Sigmoid colon (tissue), 7 donors: ENCODE data around the gene PLD1. TPM values are rescaled to one million over a fixed set of nuclear protein-coding genes. Genes with fewer than 3 reads are reported as not detected.

ENCODE experiments used
- DNase-seq: peaks from one replicate; pipeline ENCODE4 v3.0.0-alpha.2; 2019
- H3K27ac ChIP-seq, 4 donors: fragments of 200-600 bp; sonication (generic); one replicate each; pipeline ENCODE4 v1.5.1; 2016 to 2019; ENCODE audit warnings: mild to moderate bottlenecking in 1 of 4
- H3K27me3 ChIP-seq, 3 donors: fragments of 200-600 bp; sonication (generic); one replicate each; pipeline ENCODE4 v1.5.1; 2019; ENCODE audit warnings: mild to moderate bottlenecking in 1 of 3
- H3K36me3 ChIP-seq, 4 donors: fragments of 200-600 bp; sonication (generic); one replicate each; pipeline ENCODE4 v1.5.1; 2016 to 2019
- H3K4me1 ChIP-seq, 4 donors: fragments of 200-600 bp; sonication (generic); one replicate each; pipeline ENCODE4 v1.5.1; 2017 to 2019
- H3K4me3 ChIP-seq, 4 donors: fragments of 200-600 bp; sonication (generic); one replicate each; pipeline ENCODE4 v1.5.1; 2017 to 2019; ENCODE audit warnings: mild to moderate bottlenecking in 2 of 4, moderate library complexity in 1 of 4
- H3K9me3 ChIP-seq, 4 donors: fragments of 200-600 bp in 3 of 4; sonication (generic) in 3 of 4; one replicate each; pipeline versions ENCODE4 v1.5.1 to v1.6.1; 2013 to 2019
- CTCF ChIP-seq, 4 experiments: fragments of 450-650 bp in 3 of 4; fragments of 200-600 bp in 1 of 4; IDR thresholded peaks; one replicate each; pipeline ENCODE4 v1.5.1; 2016 to 2019; ENCODE audit warnings: antibody characterized with exemption in 4 of 4, mild to moderate bottlenecking in 3 of 4, moderate library complexity in 2 of 4
- EP300 ChIP-seq, 4 donors: sonication (generic); formaldehyde crosslinking; IDR thresholded peaks; one replicate each; pipeline ENCODE4 v1.6.1; 2017; ENCODE audit warnings: antibody characterized with exemption in 4 of 4
- POLR2A ChIP-seq, 2 donors: fragments of 450-650 bp; IDR thresholded peaks; one replicate each; pipeline ENCODE4 v1.6.1; 2016; ENCODE audit warnings: antibody characterized with exemption in 2 of 2, mild to moderate bottlenecking in 2 of 2, moderate library complexity in 2 of 2
- POLR2AphosphoS5 ChIP-seq, 4 donors: sonication (generic); formaldehyde crosslinking; IDR thresholded peaks; one replicate each; pipeline ENCODE4 v1.6.1; 2017; ENCODE audit warnings: antibody characterized with exemption in 4 of 4
- WGBS, 2 donors: extraction: QIAGEN DNeasy Blood & Tissue Kit; methylation state at CpG; one replicate each; pipeline ENCODE4 v1.1.7; 2013; 5-methylcytosine and 5-hydroxymethylcytosine counted together
- intact Hi-C: fragments of 100-400 bp; cut with DNase I; formaldehyde crosslinking; loops from one replicate; pipeline ENCODE4 v1.15.1; 2023
- polyA plus RNA-seq, 3 donors: library from polyadenylated mRNA; stranded (reverse); fragments of 200-250 nt; gene quantifications; one replicate each; pipeline ENCODE4 v1.2.3, GENCODE V29; 2013
- total RNA-seq, 4 donors: library from RNA; depleted of rRNA; stranded (reverse); fragments of >200 nt; gene quantifications; one replicate each; pipeline ENCODE4 v1.1.0, GENCODE V29; 2016
- donor health status: healthy with polysubstance abuse.
- donor health status: Bipolar disorder and iron deficiency.
- donor health status: healthy.

The PLD1 gene
- total and polyA plus RNA-seq, 7 donors, result 8.6 to 24.3 (median 12.2) TPM

- Histone ChIP-seq H3K36me3 (no peaks in the 10 kb centered on the region), H3K9me3 (no peaks in the 10 kb centered on the region), H3K27ac (no peak overlapping the region), H3K4me3 (no peak overlapping the region), H3K27me3 (no peaks in the 10 kb centered on the region), H3K4me1 (peaks cover 0 to 12% (median 9%) of the 10 kb centered on the region in 4 donors)
- intact Hi-C loops, result no loop called here
- DNase-seq, result no peak
- TF ChIP-seq POLR2A (IDR thresholded peaks at IDR 0.05) (no peak), POLR2AphosphoS5 (IDR thresholded peaks at IDR 0.05) (no peak)
- WGBS, 2 donors, result 86 to 94% methylated on average over 1 of the region's 1 CpG
Observed at GRCh38 chr3:171652932-171653331, 157.4 kb downstream of the PLD1 start.

- no peak for TF ChIP-seq CTCF (IDR thresholded peaks at IDR 0.05)
- no peak for TF ChIP-seq POLR2A (IDR thresholded peaks at IDR 0.05)
- TF ChIP-seq EP300 (IDR thresholded peaks at IDR 0.05), result no peak
- no peak for TF ChIP-seq POLR2AphosphoS5 (IDR thresholded peaks at IDR 0.05)
- Histone ChIP-seq H3K27me3 (no peaks in the 10 kb centered on the region), H3K4me1 (peaks cover 0 to 16% (median 10%) of the 10 kb centered on the region in 4 donors), H3K9me3 (no peaks in the 10 kb centered on the region), H3K36me3 (no peaks in the 10 kb centered on the region), H3K4me3 (no peak overlapping the region), H3K27ac (peak overlapping the region in 3 of 4 donors; percentile 37 to 49 (median 42))
- DNase-seq, result no peak
- 88 to 93% methylated on average over 10 of the region's 10 CpGs for WGBS, 2 donors
- intact Hi-C loops, result loop anchor here (5.0 to 10.0 kb wide), 2 partner anchors 182 to 825 kb away; no protein-coding TSS in a partner anchor
Observed at GRCh38 chr3:171649911-171650592, 160.2 kb downstream of the PLD1 start.

DNA sequence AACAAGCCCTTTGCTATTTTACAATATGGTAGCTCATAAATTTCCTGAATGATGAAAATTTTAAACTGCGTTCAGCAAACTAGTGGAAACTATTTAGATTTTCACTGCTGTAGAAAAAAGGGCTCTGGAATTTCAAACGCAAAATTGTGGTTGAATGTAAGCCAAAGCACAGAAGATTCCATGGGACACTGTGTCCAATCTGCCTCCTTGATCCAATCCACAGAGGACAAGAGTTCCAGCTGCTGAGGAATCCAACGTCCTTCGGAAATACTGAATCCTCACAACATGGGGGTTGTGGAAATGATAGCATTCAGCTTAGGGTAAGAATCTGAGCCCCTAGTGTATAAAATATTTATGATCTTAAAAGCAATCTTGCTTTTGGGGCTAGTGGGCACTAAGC is 161.0 kb downstream of the PLD1 start:
- 83 to 88% methylated on average over 4 of the region's 4 CpGs for WGBS, 2 donors
- no peaks in the 10 kb centered on the region for H3K9me3 ChIP-seq
- DNase-seq, result no peak
- TF ChIP-seq POLR2A (IDR thresholded peaks at IDR 0.05) (no peak), CTCF (IDR thresholded peaks at IDR 0.05) (no peak), POLR2AphosphoS5 (IDR thresholded peaks at IDR 0.05) (peak in 3 of 4 donors; percentile 46 to 62 (median 57)), EP300 (IDR thresholded peaks at IDR 0.05) (peak in 2 of 4 donors; percentile 19 to 26)
- H3K27me3 ChIP-seq, result no peaks in the 10 kb centered on the region
- no peak overlapping the region for H3K4me3 ChIP-seq
- H3K27ac ChIP-seq, result peak overlapping the region in 3 of 4 donors; percentile 37 to 49 (median 42)
- H3K4me1 ChIP-seq, result peaks cover 0 to 8% (median 3%) of the 10 kb centered on the region in 4 donors
- H3K36me3 ChIP-seq, result no peaks in the 10 kb centered on the region
- intact Hi-C loops, result loop anchor here (5.0 to 10.0 kb wide), 2 partner anchors 183 to 826 kb away; no protein-coding TSS in a partner anchor

DNA sequence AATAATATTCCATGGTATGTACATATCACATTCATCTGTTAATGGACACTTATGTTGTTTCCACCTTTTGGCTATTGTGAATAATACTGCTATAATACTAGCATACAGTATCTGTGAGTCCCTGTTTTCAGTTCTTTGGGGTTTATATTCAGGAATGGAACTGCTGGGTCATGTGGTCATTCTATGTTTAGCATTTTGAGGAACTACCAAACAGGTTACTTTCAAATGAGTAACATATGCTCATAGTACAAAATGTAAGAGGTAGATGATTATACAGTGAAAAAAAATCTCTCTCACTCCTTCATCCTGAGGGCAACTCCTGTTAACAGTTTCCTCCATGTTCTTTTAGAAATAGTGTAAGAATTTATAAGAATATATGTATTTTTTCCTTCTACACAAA is 162.2 kb downstream of the PLD1 start:
- peaks cover 0 to 7% (median 2%) of the 10 kb centered on the region in 4 donors for H3K4me1 ChIP-seq
- H3K27ac ChIP-seq, result no peak overlapping the region
- TF ChIP-seq CTCF (IDR thresholded peaks at IDR 0.05), result no peak
- no peak for TF ChIP-seq EP300 (IDR thresholded peaks at IDR 0.05)
- no peak for TF ChIP-seq POLR2AphosphoS5 (IDR thresholded peaks at IDR 0.05)
- intact Hi-C loops, result loop anchor here (5.0 to 10.0 kb wide), 2 partner anchors 184 to 827 kb away; no protein-coding TSS in a partner anchor
- no peaks in the 10 kb centered on the region for H3K36me3 ChIP-seq
- no peaks in the 10 kb centered on the region for H3K9me3 ChIP-seq
- no peak for DNase-seq
- H3K4me3 ChIP-seq, result no peak overlapping the region
- H3K27me3 ChIP-seq, result no peaks in the 10 kb centered on the region

GRCh38 chr3:171646357-171647133 is 163.7 kb downstream of the PLD1 start:
- H3K4me1 ChIP-seq, result peaks cover 0 to 7% (median 2%) of the 10 kb centered on the region in 4 donors
- intact Hi-C loops, result loop anchor here (2.0 to 10.0 kb wide), 4 partner anchors 126 to 828 kb away; no protein-coding TSS in a partner anchor
- no peaks in the 10 kb centered on the region for H3K27me3 ChIP-seq
- peak overlapping the region in 3 of 4 donors; percentile 2 to 41 (median 37) for H3K27ac ChIP-seq
- no peak for DNase-seq
- peak; percentile 20 to 61 (median 52) for TF ChIP-seq CTCF (IDR thresholded peaks at IDR 0.05)
- TF ChIP-seq EP300 (IDR thresholded peaks at IDR 0.05), result no peak
- H3K4me3 ChIP-seq, result no peak overlapping the region
- WGBS, 2 donors, result 49 to 55% methylated on average over 4 of the region's 4 CpGs
- H3K9me3 ChIP-seq, result no peaks in the 10 kb centered on the region
- no peaks in the 10 kb centered on the region for H3K36me3 ChIP-seq
